Measurements from ENCODE around the gene TULP1. TPM values are rescaled to one million over a fixed set of nuclear protein-coding genes. Genes with fewer than 3 reads are reported as not detected.

Gene TULP1
- total RNA-seq, 1 donor from 2014 or later, result not detected

- DNase-seq (ENCODE audit: low read depth), result no peak
Observed at GRCh38 chr6:35483893-35484645, 28.6 kb downstream of the TULP1 start.

GRCh38 chr6:35483490-35483889 is 29.2 kb downstream of the TULP1 start:
- DNase-seq (ENCODE audit: low read depth), result no peak

GRCh38 chr6:35483062-35483461 is 29.6 kb downstream of the TULP1 start:
- no peak for DNase-seq (ENCODE audit: low read depth)

- no peak for DNase-seq (ENCODE audit: low read depth)
Observed at GRCh38 chr6:35481226-35481625, 31.5 kb downstream of the TULP1 start.

- no peak for DNase-seq (ENCODE audit: low read depth)
Observed at GRCh38 chr6:35480176-35480575, 32.5 kb downstream of the TULP1 start.

GRCh38 chr6:35478259-35478658 is 34.4 kb downstream of the TULP1 start:
- DNase-seq (ENCODE audit: low read depth), result no peak

GRCh38 chr6:35477551-35478179 is 35.0 kb downstream of the TULP1 start:
- no peak for DNase-seq (ENCODE audit: low read depth)

- no peak for DNase-seq (ENCODE audit: low read depth)
Observed at GRCh38 chr6:35477028-35477427, 35.7 kb downstream of the TULP1 start.

- no peak for DNase-seq (ENCODE audit: low read depth)
Observed at GRCh38 chr6:35476004-35476403, 36.7 kb downstream of the TULP1 start.

GRCh38 chr6:35475573-35475972 is 37.1 kb downstream of the TULP1 start:
- DNase-seq (ENCODE audit: low read depth), result no peak

GRCh38 chr6:35474942-35475570 is 37.6 kb downstream of the TULP1 start:
- no peak for DNase-seq (ENCODE audit: low read depth)

GRCh38 chr6:35474131-35474941 is 38.4 kb downstream of the TULP1 start:
- DNase-seq (ENCODE audit: low read depth), result no peak

- DNase-seq (ENCODE audit: low read depth), result no peak
Observed at GRCh38 chr6:35473850-35474130, 38.9 kb downstream of the TULP1 start.

GRCh38 chr6:35473075-35473849 is 39.4 kb downstream of the TULP1 start:
- no peak for DNase-seq (ENCODE audit: low read depth)

- DNase-seq (ENCODE audit: low read depth), result no peak
Observed at GRCh38 chr6:35471836-35472345, 40.8 kb downstream of the TULP1 start.

- DNase-seq (ENCODE audit: low read depth), result no peak
Observed at GRCh38 chr6:35470663-35471120, 42.0 kb downstream of the TULP1 start.

GRCh38 chr6:35469751-35470662 is 42.7 kb downstream of the TULP1 start:
- DNase-seq (ENCODE audit: low read depth), result no peak

- no peak for DNase-seq (ENCODE audit: low read depth)
Observed at GRCh38 chr6:35468980-35469750, 43.5 kb downstream of the TULP1 start.

- DNase-seq (ENCODE audit: low read depth), result peak; percentile 93
Observed at GRCh38 chr6:35468181-35468979, 44.3 kb downstream of the TULP1 start, which contains the start of gene RPL10A. RPL10A (plus strand) TSS chr6:35468401; CDS start chr6:35468435, 34 bp downstream.
